NCI-H526 treated with DMSO at 0.1 percent for 48 hours (cell line): ENCODE measurements around the gene UPF1.

Source experiments
- DNase-seq: peaks from one replicate; lab custom pipeline; 2025; lab: John Stamatoyannopoulos, UW

Gene UPF1

DNA sequence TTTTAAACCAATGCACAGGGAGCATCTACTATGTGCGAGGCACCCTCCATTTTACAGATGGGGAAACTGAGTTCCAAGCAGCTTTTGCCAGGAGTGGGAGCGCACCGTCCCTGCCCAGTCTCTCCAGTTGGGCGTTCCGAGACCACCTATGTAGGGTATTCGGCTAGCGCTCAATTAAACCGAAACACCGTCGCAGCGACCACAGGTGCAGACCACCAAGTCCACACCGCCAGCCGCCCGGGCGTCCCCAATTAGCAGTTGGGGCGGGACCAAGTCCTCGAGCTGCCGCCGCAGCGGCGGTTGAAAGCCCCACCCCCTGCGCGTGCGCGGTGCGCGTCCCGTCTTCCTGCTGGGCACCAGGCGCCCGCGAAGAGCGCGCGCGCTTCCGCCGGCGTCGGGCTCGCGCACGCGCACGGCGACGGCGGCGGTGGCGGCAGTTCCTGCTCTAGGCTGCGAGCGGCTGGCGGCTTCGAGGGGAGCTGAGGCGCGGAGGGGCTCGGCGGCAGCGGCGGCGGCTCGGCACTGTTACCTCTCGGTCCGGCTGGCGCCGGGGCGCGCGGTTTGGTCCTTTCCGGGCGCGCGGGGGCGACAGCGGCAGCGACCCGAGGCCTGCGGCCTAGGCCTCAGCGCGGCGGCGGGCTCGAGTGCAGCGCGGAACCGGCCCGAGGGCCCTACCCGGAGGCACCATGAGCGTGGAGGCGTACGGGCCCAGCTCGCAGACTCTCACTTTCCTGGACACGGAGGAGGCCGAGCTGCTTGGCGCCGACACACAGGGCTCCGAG is at the start of gene UPF1:
Gene UPF1 (plus strand): TSS at position 436 of the 782 bp plus-strand sequence. CDS start 251 bp downstream, at position 687.
- peak; percentile 65 for DNase-seq

DNA sequence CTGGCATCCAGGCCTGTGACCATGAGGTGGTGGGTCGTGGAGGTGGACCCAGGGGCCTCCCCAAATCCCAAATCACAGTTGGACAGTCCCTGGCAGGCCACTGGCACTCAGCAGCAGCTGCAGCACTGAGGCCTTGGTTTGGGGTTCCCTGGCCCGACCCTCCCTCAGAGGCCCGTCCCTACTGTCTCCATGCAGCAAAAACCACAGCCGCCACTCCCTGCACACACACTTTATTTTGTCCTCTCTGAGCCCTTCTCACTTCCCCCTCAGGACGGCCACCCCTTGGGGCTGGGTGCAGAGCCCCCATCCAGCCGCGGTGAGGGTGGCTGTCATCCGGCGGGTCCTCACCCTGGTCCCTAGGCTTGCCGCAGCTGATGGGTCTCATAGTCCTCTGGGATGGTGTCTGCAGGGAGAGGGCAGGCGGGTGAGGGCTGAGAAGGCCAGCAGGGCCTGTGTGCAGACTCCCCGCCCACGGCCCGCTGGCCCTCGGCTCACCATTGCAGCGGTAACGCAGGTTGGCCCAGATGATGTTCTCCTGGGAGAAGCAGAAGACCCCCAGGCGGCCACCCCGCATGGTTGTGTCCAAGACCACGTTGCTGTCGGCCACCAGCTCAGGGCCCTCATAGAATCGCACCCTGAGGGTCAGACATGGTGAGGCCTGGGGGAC is 49.1 kb upstream of the UPF1 start:
- DNase-seq, result no peak

DNA sequence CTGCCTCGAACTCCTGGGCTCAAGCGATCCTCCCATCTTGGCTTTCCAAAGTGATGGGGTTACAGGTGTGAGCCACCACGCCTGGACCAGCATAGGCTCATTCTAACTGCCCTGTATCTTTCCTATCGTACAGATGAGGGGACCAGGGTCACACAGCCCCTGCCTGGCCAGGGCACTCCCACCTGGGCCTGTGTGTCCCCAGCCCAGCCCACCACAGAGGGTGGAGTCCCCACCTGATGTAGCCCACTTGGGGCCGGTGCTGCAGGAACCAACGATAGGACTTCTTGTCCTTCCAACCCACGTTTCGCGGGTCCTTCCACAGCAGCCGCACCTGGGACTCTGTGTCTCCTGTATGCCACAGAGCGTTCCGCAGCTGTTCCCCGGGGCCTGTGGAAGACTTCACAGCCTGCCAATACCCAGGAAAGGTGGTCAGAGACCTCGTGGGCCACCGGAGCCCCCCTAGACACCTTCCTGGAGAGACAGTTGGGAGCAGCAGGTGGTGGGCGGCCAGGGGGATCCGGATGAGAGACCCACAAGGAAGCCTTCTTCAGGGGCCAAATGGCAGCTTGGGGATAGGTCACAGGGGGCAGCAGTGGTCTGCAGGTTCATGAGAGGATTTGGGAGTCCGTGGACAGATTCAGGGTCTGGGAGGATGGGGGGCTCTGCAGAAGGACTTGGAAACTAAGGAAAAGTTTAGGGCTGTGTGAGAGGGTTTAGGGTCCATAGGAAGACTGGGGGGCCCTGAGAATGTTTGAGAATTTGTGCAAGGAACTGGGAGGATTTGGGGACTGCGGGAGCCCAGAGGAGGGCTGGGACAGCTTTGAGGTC is 47.6 kb upstream of the UPF1 start:
- DNase-seq, result no peak

DNA sequence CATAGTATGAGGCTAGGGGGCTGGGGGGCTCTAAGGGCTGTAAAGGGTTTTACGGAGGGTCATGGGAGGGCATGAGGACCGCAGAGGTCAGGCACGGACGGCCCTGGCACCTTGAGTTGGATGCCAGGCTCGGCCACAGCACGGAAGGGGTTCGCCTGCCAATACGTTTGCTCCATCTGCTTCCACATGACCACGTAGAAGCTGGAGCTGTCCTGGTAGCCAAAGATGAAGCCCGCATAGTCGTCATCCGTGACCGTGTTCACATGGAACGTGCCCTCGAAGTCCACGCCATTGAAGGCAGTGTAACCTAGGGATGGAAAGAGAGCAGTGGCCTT is 47.0 kb upstream of the UPF1 start:
- no peak for DNase-seq

DNA sequence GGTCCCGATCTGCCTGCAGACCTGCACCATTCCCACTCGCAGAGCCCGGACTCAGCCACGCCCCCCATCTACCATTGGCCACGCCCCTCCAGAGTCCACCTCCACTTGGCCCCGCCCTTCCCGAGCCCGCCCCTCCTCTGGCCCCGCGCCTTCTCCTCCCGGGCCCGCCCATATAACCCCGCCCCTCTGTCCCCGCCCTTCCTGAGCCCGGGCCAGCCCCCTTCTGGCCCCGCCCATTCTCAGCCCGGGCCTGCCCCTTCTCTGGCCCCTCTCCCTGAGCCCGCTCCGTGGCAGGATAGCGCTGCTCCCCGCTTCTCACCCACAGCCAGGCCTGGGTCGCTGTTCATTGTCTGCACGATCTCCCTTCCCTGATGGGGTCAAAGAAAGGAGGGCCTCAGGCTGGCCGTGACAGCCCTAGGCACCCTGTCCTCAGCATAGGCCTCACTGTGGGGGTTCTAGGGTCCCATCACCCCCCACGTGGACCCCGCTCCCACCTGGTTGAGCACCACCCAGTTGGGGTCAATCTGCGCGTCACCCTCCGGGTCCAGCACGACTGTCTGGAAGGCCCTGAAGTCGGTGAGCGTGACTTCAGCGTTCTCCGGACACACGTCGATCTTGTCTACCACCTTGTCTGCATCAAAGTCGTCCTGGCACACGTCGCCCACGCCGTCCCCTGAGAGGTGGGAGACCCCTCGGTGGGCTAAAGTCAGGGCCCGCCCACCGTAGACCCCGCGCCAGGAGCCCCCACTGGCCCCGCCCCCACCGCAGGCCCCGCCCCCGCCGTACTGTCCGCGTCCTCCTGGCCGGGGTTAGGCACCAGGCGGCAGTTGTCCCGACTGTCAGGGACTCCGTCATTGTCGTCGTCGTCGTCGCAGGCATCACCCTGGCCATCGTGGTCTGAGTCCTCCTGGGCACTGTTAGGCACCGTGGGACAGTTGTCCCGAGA is 46.3 kb upstream of the UPF1 start:
- DNase-seq, result peak; percentile 47

DNA sequence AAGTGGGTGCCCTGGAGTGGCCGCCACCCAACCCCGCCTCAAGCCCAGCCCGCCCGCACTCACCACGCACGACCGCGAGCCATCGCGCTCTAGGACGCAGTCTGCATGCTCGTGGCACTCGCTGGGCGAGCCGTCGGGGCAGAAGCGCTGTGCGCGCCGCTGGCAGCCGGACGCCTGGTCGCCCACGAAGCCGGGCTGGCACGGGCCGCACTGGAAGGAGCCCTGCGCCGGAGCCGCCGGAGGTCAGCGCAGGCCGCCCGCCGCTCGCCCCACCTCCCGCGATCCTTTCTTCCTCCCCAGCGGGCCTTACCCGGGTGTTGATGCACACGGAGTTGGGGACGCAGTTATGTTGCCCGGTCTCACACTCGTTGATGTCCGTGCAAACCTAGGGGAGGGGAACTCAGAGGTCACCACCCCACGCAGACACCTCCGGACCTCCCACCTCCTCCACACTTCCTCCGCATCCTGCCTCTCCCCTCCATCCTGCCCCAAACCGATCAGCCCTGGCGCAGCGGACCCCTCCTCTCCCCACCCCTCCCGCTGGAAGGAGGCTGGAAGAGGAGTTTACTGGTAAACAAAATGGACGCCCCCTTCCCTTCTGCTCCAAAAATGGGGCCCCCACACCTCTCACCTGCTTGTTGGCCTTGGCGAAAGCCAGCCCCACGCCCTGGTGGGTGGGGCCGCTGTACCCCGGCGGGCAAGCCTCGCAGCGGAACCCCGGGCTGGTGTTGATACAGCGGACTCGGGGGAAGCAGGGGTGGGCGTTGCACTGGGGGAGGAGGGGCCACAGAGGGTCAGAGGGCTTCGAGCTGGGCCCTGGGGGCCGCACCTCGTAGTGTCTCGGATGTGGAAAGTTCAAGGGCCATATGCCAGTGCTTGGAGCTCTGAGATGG is 43.0 kb upstream of the UPF1 start:
- no peak for DNase-seq

DNA sequence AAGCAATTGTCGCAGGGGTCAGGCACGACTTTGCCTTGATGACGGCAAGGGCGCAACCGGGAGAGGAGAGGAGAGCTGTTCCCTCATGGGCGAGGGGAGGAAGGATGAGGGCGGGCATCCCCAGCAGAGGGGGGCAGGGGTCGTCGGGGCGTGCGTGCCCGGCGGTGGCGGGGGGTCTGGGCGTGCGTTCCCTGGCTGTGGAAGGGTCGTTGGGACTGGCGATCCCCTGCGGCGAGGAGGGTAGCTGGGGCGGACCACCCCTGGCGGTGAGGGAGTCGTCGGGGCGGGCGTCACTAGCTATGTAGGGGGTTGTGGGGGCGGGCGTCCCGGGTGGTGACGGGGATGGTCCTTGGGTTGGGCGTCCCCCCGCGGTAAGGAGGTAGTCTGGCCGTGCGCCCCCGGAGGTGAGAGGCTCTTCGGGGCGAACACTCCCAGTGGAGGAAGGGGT is 42.3 kb upstream of the UPF1 start:
- DNase-seq, result no peak

DNA sequence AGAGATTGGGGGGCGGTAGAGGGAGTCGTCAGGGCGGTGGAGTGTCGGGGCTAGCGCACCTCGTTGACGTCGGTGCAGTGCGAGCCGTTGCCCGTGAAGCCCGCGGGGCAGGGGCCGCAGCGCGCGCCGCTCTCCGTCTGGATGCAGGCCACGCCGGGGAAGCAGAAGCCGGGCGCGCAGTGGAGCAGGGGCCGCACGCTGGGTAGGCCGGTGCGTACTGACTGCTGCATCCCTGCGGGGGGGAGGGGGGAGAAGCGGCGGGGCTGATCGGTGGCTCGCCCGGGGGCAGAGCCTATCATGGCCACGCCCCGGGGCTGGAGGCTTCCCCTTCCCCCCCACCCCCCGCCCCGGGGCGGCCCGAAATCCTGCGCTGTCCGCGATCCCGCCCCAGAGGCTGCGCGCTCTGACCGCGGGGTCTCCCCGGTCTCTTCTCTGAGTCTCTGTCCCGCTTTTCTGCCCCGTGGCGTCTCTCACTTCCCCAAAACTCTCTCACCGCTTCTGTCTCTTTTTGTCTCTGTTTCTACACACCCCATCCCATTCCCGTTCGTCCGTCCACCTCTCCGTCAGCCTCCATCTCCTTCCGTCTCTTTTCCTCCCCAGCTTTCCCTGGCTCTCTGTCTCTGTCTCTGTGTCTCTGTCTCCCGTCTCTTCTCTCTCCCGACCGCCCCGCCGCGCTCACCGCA is 41.7 kb upstream of the UPF1 start:
- DNase-seq, result no peak

DNA sequence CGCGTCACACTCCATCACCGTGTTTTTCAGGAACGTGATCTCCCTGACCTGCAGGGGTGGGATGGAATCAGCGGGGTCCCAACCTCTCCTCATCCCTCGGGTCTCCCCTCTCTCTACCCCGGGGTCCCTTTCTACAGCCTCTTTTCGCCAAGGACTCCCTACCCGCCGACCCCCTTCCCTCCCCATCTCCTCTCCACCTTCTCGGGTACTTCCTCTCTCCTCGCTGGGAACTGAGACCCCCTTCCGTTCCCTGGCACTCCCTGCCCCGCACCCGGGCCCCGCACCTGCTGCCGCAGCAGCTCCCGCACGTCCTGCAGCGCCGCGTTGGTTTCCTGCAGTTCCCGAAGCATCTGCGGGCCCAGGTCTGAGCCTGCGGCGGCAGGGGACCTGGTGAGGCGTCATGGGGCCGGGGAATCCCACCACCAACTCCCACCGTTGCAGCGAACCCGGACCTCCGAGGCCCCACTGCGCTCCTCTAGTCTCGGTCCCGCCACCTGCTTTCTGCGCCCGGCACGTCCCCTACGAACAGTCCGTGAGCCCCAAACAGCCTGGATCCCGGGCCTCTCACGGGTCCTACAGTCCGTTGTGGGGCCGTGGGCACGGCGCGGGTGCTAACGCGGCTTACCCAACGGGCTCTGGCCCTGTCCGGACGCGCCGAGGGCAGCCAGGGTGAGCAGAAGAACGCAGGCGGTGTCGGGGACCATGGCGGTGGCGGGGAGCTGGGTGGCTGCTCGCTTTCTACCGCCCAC is 41.0 kb upstream of the UPF1 start, which contains the start of gene COMP:
Gene COMP (minus strand): TSS at position 740 of the 749 bp plus-strand sequence. CDS start 36 bp downstream, at position 704.
- DNase-seq, result no peak

DNA sequence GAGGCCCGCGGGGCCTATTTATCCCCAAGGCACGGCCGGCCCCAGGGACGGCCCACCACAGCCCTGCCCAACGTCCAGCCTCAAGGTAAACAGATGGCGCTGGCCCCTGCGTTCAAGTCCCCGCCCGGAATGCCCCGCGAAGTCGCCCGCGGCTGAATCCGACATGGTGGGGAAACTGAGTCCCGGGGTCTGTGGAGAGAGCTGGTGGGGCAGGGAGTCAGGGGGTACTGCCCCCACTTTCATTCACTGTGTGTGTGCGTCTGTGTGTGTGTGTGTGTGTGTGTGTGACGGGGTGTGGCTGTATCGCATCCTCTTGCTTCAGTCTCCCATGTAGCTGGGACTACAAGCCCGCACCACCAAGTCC is 40.5 kb upstream of the UPF1 start:
- no peak for DNase-seq

DNA sequence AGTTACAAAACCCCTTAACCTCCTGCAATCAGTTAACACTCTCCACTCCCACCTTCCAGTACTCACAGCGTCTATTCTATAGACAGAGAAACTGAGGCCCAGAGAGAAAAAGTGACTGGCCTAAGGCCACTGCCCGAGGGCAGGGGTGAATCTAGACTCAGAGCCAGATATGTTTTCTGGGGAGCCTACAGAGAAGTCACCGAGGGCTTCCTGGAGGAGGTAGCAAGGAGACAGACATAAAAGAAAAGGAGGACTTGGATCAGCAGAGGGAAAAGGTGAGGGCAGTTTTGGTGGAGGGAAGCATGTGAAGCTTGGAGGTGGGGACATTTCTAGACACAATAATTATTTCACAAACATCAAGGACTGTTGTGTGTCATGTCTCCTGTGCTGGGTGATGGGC is 39.1 kb upstream of the UPF1 start:
- no peak for DNase-seq

DNA sequence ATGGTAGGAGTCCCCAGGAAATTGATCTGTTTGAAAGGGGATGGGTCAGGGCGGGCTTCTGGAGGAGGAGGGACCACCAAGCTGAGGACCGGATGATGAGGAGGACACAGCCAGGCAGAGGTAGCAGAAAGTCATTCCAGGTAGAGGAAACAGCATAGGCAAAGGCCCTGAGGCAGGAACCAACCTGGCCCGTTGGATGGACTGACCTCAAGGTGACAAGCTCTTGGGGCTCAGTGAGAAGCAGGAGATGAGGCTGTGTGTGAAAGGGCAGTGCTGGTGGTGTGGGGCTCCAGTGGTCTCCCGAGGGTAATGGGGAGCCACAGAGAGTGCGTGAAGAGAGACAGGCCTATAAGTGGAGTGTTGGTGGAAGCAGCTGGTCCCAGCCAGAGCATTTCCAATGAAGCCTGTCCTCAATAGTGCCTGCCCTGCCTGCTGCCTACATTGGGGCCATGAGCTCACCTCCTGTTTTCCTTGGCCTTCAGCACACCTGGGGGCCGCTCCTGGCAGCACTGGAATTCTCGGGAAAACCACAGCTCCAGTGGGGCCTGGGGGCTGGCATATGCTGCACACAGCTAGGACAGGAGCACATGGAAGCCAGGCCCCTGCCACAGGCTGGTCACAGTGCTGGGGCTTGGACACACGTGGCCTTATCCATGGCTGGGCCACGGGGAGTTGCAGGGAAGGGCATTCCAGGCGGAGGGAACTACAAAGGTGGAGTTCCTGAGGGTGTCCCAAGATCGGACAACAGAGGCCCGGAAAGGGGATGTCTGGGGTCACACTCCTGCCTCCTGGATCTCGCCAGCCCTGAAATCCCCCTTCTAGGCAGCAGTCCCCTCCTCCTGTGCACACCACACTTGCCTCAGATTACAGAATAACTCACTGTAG is 38.4 kb upstream of the UPF1 start:
- DNase-seq, result no peak

DNA sequence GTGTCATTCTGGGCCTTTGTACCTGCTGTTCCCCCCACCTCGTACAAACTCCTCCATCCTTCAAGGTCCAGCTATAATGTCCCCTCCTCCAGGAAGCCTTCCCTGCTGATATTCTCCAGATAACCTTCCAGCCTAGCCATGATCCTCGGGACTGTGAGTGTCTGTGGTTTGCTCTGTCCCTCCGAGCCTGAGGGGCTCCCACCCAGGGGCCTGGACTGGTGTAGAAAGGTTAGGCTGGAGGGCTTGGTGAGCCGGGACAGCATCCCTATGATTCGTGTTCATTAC is 37.8 kb upstream of the UPF1 start:
- no peak for DNase-seq

DNA sequence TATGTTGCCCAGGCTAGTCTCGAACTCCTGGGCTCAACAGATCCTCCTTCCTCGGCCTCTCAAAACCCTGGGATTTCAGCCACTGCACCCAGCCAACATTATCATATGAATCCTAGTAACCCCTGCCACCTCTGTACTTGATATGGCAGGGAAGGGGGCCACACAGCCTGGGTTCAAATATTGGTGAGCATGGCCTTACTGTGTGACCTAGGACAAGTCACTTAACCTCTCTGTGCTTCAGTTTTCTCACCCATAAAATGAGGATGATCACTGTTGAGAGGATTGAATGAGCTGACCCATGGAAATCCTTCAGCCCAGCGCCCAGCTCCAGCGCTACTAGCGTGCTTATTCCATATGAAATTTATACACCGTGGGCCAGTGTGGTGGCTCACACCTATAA is 37.1 kb upstream of the UPF1 start:
- DNase-seq, result no peak

DNA sequence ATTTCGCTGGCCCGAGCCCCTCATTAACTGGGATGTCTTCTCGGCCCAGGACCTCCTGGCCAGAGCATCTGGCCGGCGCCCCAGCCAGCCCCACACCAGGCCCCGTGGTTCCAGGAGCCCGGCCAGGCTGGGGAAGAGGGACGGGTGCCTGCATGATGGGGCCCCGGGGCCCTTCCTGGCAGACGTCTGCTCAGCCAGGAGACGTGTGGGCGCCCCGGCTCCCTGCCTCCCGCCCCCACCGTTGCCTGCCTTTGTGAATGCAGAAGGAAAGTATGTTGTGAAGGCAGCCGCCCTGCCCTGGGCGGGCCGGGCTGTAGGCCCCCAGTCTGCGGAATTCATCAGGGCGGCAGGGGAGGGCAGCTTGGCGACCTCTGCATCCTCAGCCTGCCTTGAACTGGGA is 36.2 kb upstream of the UPF1 start:
- DNase-seq, result no peak

DNA sequence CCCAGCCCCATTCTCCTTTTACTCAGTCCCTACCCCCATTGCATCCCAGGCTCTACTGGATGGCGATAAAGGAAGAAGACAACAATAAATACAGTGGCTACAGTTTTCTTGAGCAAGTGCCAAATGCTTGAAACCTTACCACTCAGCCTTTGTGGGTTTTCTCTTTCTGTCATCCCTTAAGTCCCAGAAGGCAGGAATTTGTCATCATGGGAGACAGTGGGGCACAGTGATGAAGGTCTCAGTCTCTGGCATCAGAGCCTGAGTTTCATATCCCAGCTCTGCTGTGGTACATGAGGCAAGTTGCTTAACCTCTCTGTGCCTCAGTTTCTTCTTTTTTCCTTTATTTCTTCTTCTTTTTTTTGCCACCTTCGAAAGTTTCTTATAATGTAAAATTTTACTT is 35.5 kb upstream of the UPF1 start:
- DNase-seq, result no peak

DNA sequence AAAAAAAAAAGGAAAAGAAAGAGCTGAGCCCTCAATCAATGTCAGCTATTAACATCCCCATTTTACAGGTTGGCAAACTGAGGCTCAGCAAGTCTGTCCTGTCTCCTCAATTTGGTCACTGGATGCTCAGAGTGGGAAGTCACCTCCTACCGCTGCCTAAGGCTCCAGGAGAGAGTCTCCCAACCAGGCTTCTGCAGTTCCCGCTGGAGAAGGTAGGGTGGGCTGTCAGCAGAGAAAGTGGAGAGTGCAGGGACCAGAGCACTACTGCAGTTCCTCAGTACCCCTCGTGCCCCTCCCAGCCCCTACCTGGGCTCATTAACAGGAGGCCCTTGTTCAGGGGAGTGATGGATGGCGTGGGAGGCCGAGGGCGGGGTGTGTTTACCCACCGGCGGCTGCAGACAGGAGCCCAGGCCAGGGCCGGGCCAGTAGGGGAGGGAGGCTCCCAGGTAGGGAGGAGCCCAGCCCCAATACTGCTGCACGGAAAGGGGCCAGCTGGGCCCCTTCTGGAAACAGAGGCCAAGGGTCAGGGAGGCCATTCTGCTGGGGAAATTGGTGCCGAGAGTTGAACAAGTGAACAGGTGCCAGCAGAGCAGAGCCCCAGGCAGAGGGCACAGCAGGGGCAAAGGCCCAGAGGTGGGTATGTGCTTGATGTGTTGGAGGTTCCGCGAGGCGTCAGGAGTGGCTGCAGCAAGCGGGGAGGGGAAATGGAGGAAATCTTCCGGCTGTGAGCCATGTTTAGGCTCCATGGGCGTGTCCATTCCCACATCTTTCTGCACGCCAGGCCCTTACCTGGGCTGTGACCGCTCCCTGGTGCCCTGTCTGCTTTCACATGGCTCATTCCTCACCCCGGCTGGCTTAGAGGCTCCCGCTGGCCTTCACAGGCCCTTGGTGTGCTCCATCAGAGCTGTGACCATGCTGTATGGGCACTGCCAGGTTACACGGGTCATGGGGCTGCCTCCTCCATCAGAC is 33.1 kb upstream of the UPF1 start:
- DNase-seq, result peak; percentile 19
